HS-5 (cell line): ENCODE measurements around the gene UBAP2.
"Not testable (repeated sequence)": the region's sequence is repeated elsewhere in the genome, so short reads cannot be mapped to it uniquely, and the experiment has no call there.

Source experiments
- DNase-seq: peaks from one replicate; pipeline ENCODE4 v3.0.0-alpha.2; 2012; ENCODE audit warnings: low read depth

UBAP2 gene

GRCh38 chr9:34046784-34047379, 1.8 kb downstream of the UBAP2 start:
- DNase-seq = no peak

GRCh38 chr9:34045903-34046302, 2.8 kb downstream of the UBAP2 start:
- DNase-seq = no peak

- DNase-seq = not testable (repeated sequence)
These were observed 6.6 kb downstream of the UBAP2 start for GRCh38 chr9:34042074-34042473.

GRCh38 chr9:34038851-34039250, 9.8 kb downstream of the UBAP2 start:
- not testable (repeated sequence) for DNase-seq

- DNase-seq = no peak
These were observed 11.1 kb downstream of the UBAP2 start for GRCh38 chr9:34037626-34038025.

- no peak for DNase-seq
These were observed 12.1 kb downstream of the UBAP2 start for GRCh38 chr9:34036625-34037024.

GRCh38 chr9:34035656-34036055, 13.0 kb downstream of the UBAP2 start:
- DNase-seq = no peak

- no peak for DNase-seq
These were observed 14.0 kb downstream of the UBAP2 start for GRCh38 chr9:34034698-34035065.

GRCh38 chr9:34032631-34033030, 16.1 kb downstream of the UBAP2 start:
- no peak for DNase-seq

GRCh38 chr9:34027845-34028574, 20.7 kb downstream of the UBAP2 start:
- DNase-seq = no peak

- DNase-seq = no peak
These were observed 22.9 kb downstream of the UBAP2 start for GRCh38 chr9:34025811-34026210.

GRCh38 chr9:34025062-34025461, 23.6 kb downstream of the UBAP2 start:
- DNase-seq = no peak

GRCh38 chr9:34024476-34024875, 24.2 kb downstream of the UBAP2 start:
- DNase-seq = not testable (repeated sequence)

- no peak for DNase-seq
These were observed 32.5 kb downstream of the UBAP2 start for GRCh38 chr9:34016149-34016548.

GRCh38 chr9:34010979-34011378, 37.7 kb downstream of the UBAP2 start:
- DNase-seq = no peak

GRCh38 chr9:34001951-34002350, 46.7 kb downstream of the UBAP2 start:
- DNase-seq = no peak

- no peak for DNase-seq
These were observed 47.4 kb downstream of the UBAP2 start for GRCh38 chr9:34001298-34001697.

GRCh38 chr9:33995449-33995848, 53.2 kb downstream of the UBAP2 start:
- DNase-seq = no peak

- DNase-seq = no peak
These were observed 55.6 kb downstream of the UBAP2 start for GRCh38 chr9:33993104-33993503.

- no peak for DNase-seq
These were observed 56.1 kb downstream of the UBAP2 start for GRCh38 chr9:33992632-33993031.

GRCh38 chr9:33988219-33988890, 60.3 kb downstream of the UBAP2 start:
- no peak for DNase-seq

GRCh38 chr9:33976414-33976813, 72.3 kb downstream of the UBAP2 start:
- no peak for DNase-seq

GRCh38 chr9:33972698-33973097, 76.0 kb downstream of the UBAP2 start:
- no peak for DNase-seq
